Measurements from ENCODE around the gene KIAA1549. TPM values are rescaled to one million over a fixed set of nuclear protein-coding genes. Genes with fewer than 3 reads are reported as not detected.

Gene KIAA1549
- total RNA-seq, 1 donor from 2014 or later = 0.77 TPM

- Mint-ChIP-seq H3K4me1 (peaks cover 22% of the 10 kb centered on the region), H3K27me3 (peaks cover 8% of the 10 kb centered on the region), H3K36me3 (ENCODE audit: low read depth) (no peaks in the 10 kb centered on the region), H3K4me3 (no peak overlapping the region), H3K9me3 (no peaks in the 10 kb centered on the region), H3K27ac (peak overlapping the region; percentile 43)
- peak; percentile 90 for DNase-seq
- intact Hi-C loops (cut with micrococcal nuclease) = loop anchor here (1.0 kb wide), 3 partner anchors 17 to 189 kb away; no protein-coding TSS in a partner anchor
These were observed 94.7 kb downstream of the KIAA1549 start for GRCh38 chr7:138886501-138886917.

GRCh38 chr7:138885383-138886147 is 95.6 kb downstream of the KIAA1549 start:
- Mint-ChIP-seq H3K27ac (no peak overlapping the region), H3K27me3 (peaks cover 3% of the 10 kb centered on the region), H3K9me3 (no peaks in the 10 kb centered on the region), H3K36me3 (ENCODE audit: low read depth) (no peaks in the 10 kb centered on the region), H3K4me3 (no peak overlapping the region), H3K4me1 (peaks cover 23% of the 10 kb centered on the region)
- intact Hi-C loops (cut with micrococcal nuclease) = loop anchor here (1.0 kb wide), 3 partner anchors 18 to 190 kb away; no protein-coding TSS in a partner anchor
- no peak for DNase-seq

- no peak for DNase-seq
- Mint-ChIP-seq H3K9me3 (no peaks in the 10 kb centered on the region), H3K36me3 (ENCODE audit: low read depth) (no peaks in the 10 kb centered on the region), H3K27me3 (no peaks in the 10 kb centered on the region), H3K4me3 (no peak overlapping the region), H3K4me1 (peaks cover 19% of the 10 kb centered on the region), H3K27ac (peak overlapping the region; percentile 61)
- intact Hi-C loops (cut with micrococcal nuclease) = no loop called here
These were observed 98.9 kb downstream of the KIAA1549 start for GRCh38 chr7:138882249-138882648.

- Mint-ChIP-seq H3K4me3 (no peak overlapping the region), H3K9me3 (no peaks in the 10 kb centered on the region), H3K27ac (peak overlapping the region; percentile 51), H3K4me1 (peaks cover 21% of the 10 kb centered on the region), H3K36me3 (ENCODE audit: low read depth) (no peaks in the 10 kb centered on the region), H3K27me3 (no peaks in the 10 kb centered on the region)
- no peak for DNase-seq
- intact Hi-C loops (cut with micrococcal nuclease) = no loop called here
These were observed 99.5 kb downstream of the KIAA1549 start for GRCh38 chr7:138881579-138882188.

- intact Hi-C loops (cut with micrococcal nuclease) = no loop called here
- DNase-seq = no peak
- peaks cover 22% of the 10 kb centered on the region for H3K4me1 Mint-ChIP-seq
- H3K9me3 Mint-ChIP-seq = no peaks in the 10 kb centered on the region
- no peak overlapping the region for H3K27ac Mint-ChIP-seq
- H3K27me3 Mint-ChIP-seq = no peaks in the 10 kb centered on the region
- no peaks in the 10 kb centered on the region for H3K36me3 Mint-ChIP-seq (ENCODE audit: low read depth)
- H3K4me3 Mint-ChIP-seq = no peak overlapping the region
These were observed 100.2 kb downstream of the KIAA1549 start for GRCh38 chr7:138880881-138881578.

GRCh38 chr7:138879356-138879755 is 101.8 kb downstream of the KIAA1549 start:
- Mint-ChIP-seq H3K9me3 (no peaks in the 10 kb centered on the region), H3K4me1 (peaks cover 25% of the 10 kb centered on the region), H3K27ac (no peak overlapping the region), H3K36me3 (ENCODE audit: low read depth) (no peaks in the 10 kb centered on the region), H3K27me3 (no peaks in the 10 kb centered on the region), H3K4me3 (no peak overlapping the region)
- intact Hi-C loops (cut with micrococcal nuclease) = loop anchor here (5.0 to 10.0 kb wide), 2 partner anchors 127 to 875 kb away; partner anchors contain the start of gene CREB3L2
- DNase-seq = no peak

GRCh38 chr7:138878856-138879255 is 102.3 kb downstream of the KIAA1549 start:
- intact Hi-C loops (cut with micrococcal nuclease) = loop anchor here (5.0 to 10.0 kb wide), 2 partner anchors 127 to 874 kb away; partner anchors contain the start of gene CREB3L2

GRCh38 chr7:138878051-138878450 is 103.1 kb downstream of the KIAA1549 start:
- H3K4me3 Mint-ChIP-seq = no peak overlapping the region
- intact Hi-C loops (cut with micrococcal nuclease) = loop anchor here (5.0 to 10.0 kb wide), 2 partner anchors 126 to 873 kb away; partner anchors contain the start of gene CREB3L2
- H3K4me1 Mint-ChIP-seq = peaks cover 27% of the 10 kb centered on the region
- no peaks in the 10 kb centered on the region for H3K9me3 Mint-ChIP-seq
- H3K27ac Mint-ChIP-seq = no peak overlapping the region
- no peaks in the 10 kb centered on the region for H3K36me3 Mint-ChIP-seq (ENCODE audit: low read depth)
- no peak for DNase-seq
- H3K27me3 Mint-ChIP-seq = no peaks in the 10 kb centered on the region

More at GRCh38 chr7:138878856-138879255, 102.3 kb downstream of the KIAA1549 start:
- H3K27me3 Mint-ChIP-seq = no peaks in the 10 kb centered on the region
- H3K27ac Mint-ChIP-seq = no peak overlapping the region
- H3K4me1 Mint-ChIP-seq = peaks cover 27% of the 10 kb centered on the region
- H3K36me3 Mint-ChIP-seq (ENCODE audit: low read depth) = no peaks in the 10 kb centered on the region
- no peak overlapping the region for H3K4me3 Mint-ChIP-seq
- no peaks in the 10 kb centered on the region for H3K9me3 Mint-ChIP-seq
- DNase-seq = no peak

GRCh38 chr7:138876326-138876725 is 104.9 kb downstream of the KIAA1549 start:
- intact Hi-C loops (cut with micrococcal nuclease) = loop anchor here (1.0 to 10.0 kb wide), 3 partner anchors 27 to 872 kb away; partner anchors contain the start of gene CREB3L2
- Mint-ChIP-seq H3K4me1 (peaks cover 18% of the 10 kb centered on the region), H3K36me3 (ENCODE audit: low read depth) (no peaks in the 10 kb centered on the region), H3K4me3 (no peak overlapping the region), H3K27me3 (peaks cover 7% of the 10 kb centered on the region), H3K9me3 (no peaks in the 10 kb centered on the region), H3K27ac (peak overlapping the region; percentile 48)
- DNase-seq = no peak

- H3K4me3 Mint-ChIP-seq = no peak overlapping the region
- peaks cover 18% of the 10 kb centered on the region for H3K4me1 Mint-ChIP-seq
- H3K36me3 Mint-ChIP-seq (ENCODE audit: low read depth) = no peaks in the 10 kb centered on the region
- H3K27me3 Mint-ChIP-seq = peaks cover 10% of the 10 kb centered on the region
- H3K27ac Mint-ChIP-seq = peak overlapping the region; percentile 46
- DNase-seq = peak; percentile 92
- intact Hi-C loops (cut with micrococcal nuclease) = loop anchor here (1.0 to 10.0 kb wide), 3 partner anchors 28 to 871 kb away; partner anchors contain the start of gene CREB3L2
- no peaks in the 10 kb centered on the region for H3K9me3 Mint-ChIP-seq
These were observed 105.4 kb downstream of the KIAA1549 start for GRCh38 chr7:138875794-138876193.

- no peaks in the 10 kb centered on the region for H3K9me3 Mint-ChIP-seq
- no peak for DNase-seq
- H3K4me1 Mint-ChIP-seq = peaks cover 16% of the 10 kb centered on the region
- H3K4me3 Mint-ChIP-seq = no peak overlapping the region
- intact Hi-C loops (cut with micrococcal nuclease) = loop anchor here (10.0 kb wide), 1 partner anchor 869 kb away; the partner anchor contains the start of gene CREB3L2
- no peaks in the 10 kb centered on the region for H3K36me3 Mint-ChIP-seq (ENCODE audit: low read depth)
- peaks cover 12% of the 10 kb centered on the region for H3K27me3 Mint-ChIP-seq
- H3K27ac Mint-ChIP-seq = no peak overlapping the region
These were observed 107.8 kb downstream of the KIAA1549 start for GRCh38 chr7:138873220-138873892.

- Mint-ChIP-seq H3K27me3 (peaks cover 12% of the 10 kb centered on the region), H3K4me1 (peaks cover 16% of the 10 kb centered on the region), H3K9me3 (no peaks in the 10 kb centered on the region), H3K4me3 (no peak overlapping the region), H3K27ac (no peak overlapping the region), H3K36me3 (ENCODE audit: low read depth) (no peaks in the 10 kb centered on the region)
- no peak for DNase-seq
- intact Hi-C loops (cut with micrococcal nuclease) = loop anchor here (10.0 kb wide), 1 partner anchor 868 kb away; the partner anchor contains the start of gene CREB3L2
These were observed 108.6 kb downstream of the KIAA1549 start for GRCh38 chr7:138872576-138872975.

- intact Hi-C loops (cut with micrococcal nuclease) = loop anchor here (10.0 kb wide), 1 partner anchor 867 kb away; the partner anchor contains the start of gene CREB3L2
- H3K27ac Mint-ChIP-seq = no peak overlapping the region
- peaks cover 12% of the 10 kb centered on the region for H3K27me3 Mint-ChIP-seq
- H3K4me1 Mint-ChIP-seq = peaks cover 15% of the 10 kb centered on the region
- no peaks in the 10 kb centered on the region for H3K9me3 Mint-ChIP-seq
- no peak overlapping the region for H3K4me3 Mint-ChIP-seq
- no peak for DNase-seq
- H3K36me3 Mint-ChIP-seq (ENCODE audit: low read depth) = no peaks in the 10 kb centered on the region
These were observed 109.4 kb downstream of the KIAA1549 start for GRCh38 chr7:138871814-138872090.
